GM18519 (cell line): ENCODE results near the gene SAA4.
"Not testable (repeated sequence)": the region's sequence is repeated elsewhere in the genome, so short reads cannot be mapped to it uniquely, and the experiment has no call there.

Experiments
- ATAC-seq: cut with Tn5 transposase; IDR thresholded peaks from one replicate; pipeline ENCODE4 v1.9.1; 2021; ENCODE audit warnings: mild to moderate bottlenecking, moderate library complexity; ENCODE audit not compliant: unreplicated experiment, low FRiP score

The SAA4 gene

GRCh38 chr11:18236664-18237356 is at the start of gene SAA4:
Gene SAA4, minus strand, starts transcription at chr11:18236802. Its CDS starts 876 bp downstream, at chr11:18235926.
- ATAC-seq = no peak

GRCh38 chr11:18285841-18286240 is 49.2 kb upstream of the SAA4 start:
- ATAC-seq = no peak

- no peak for ATAC-seq
These were observed 46.0 kb upstream of the SAA4 start for GRCh38 chr11:18282626-18283025.

- peak; percentile 88 for ATAC-seq
These were observed 43.9 kb upstream of the SAA4 start for GRCh38 chr11:18280438-18281045.

- no peak for ATAC-seq
These were observed 41.1 kb upstream of the SAA4 start for GRCh38 chr11:18277565-18278271.

GRCh38 chr11:18271206-18271605 is 34.6 kb upstream of the SAA4 start:
- ATAC-seq = no peak

- ATAC-seq = no peak
These were observed 33.5 kb upstream of the SAA4 start for GRCh38 chr11:18270102-18270501.

GRCh38 chr11:18269252-18269651 is 32.6 kb upstream of the SAA4 start:
- ATAC-seq = not testable (repeated sequence)

GRCh38 chr11:18267335-18268133 is 30.9 kb upstream of the SAA4 start:
- ATAC-seq = not testable (repeated sequence)

- no peak for ATAC-seq
These were observed 29.3 kb upstream of the SAA4 start, which contains the start of gene SAA1 for GRCh38 chr11:18265949-18266348. Gene SAA1, plus strand, starts transcription at chr11:18266264. Its CDS starts 624 bp downstream, at chr11:18266888.

GRCh38 chr11:18264677-18265555 is 28.3 kb upstream of the SAA4 start:
- no peak for ATAC-seq

- ATAC-seq = peak; percentile 42
These were observed 27.4 kb upstream of the SAA4 start for GRCh38 chr11:18264035-18264434.

- not testable (repeated sequence) for ATAC-seq
These were observed 26.2 kb upstream of the SAA4 start for GRCh38 chr11:18262681-18263350.

GRCh38 chr11:18261721-18262120 is 25.1 kb upstream of the SAA4 start:
- no peak for ATAC-seq

- no peak for ATAC-seq
These were observed 22.7 kb upstream of the SAA4 start for GRCh38 chr11:18259259-18259658.

- ATAC-seq = no peak
These were observed 18.3 kb upstream of the SAA4 start for GRCh38 chr11:18254781-18255361.

GRCh38 chr11:18253778-18254338 is 17.3 kb upstream of the SAA4 start:
- no peak for ATAC-seq

GRCh38 chr11:18253233-18253632 is 16.6 kb upstream of the SAA4 start:
- ATAC-seq = no peak
